Astrocyte of the cerebellum (primary cell): ENCODE results near the gene PDLIM4.
A peak's percentile ranks its signal among the peaks of the same experiment; 100 is the strongest.

Source experiments
- DNase-seq: peaks from one replicate; pipeline ENCODE4 v3.0.0-alpha.2; 2011; ENCODE audit warnings: low read depth
- H3K4me3 ChIP-seq: 2 replicates; pipeline ENCODE4 v1.5.1; 2011; ENCODE audit warnings: mild to moderate bottlenecking, low read depth, low read length, moderate library complexity
- CTCF ChIP-seq: IDR thresholded peaks from 2 replicates; pipeline ENCODE4 v1.5.1; 2012; ENCODE audit warnings: low read length, low read depth, moderate library complexity, mild to moderate bottlenecking; ENCODE audit errors: missing control alignments
- in situ Hi-C: cut with HindIII; loops from 2 replicates; pipeline ENCODE4 v1.10.0; 2017; ENCODE audit warnings: low sequenced_read_pairs

The PDLIM4 gene

GRCh38 chr5:132280371-132281240 lies 23.1 kb downstream of the PDLIM4 start:
- in situ Hi-C loops = no loop called here
- DNase-seq = no peak
- no peak overlapping the region for H3K4me3 ChIP-seq
- no peak for TF ChIP-seq CTCF

DNA sequence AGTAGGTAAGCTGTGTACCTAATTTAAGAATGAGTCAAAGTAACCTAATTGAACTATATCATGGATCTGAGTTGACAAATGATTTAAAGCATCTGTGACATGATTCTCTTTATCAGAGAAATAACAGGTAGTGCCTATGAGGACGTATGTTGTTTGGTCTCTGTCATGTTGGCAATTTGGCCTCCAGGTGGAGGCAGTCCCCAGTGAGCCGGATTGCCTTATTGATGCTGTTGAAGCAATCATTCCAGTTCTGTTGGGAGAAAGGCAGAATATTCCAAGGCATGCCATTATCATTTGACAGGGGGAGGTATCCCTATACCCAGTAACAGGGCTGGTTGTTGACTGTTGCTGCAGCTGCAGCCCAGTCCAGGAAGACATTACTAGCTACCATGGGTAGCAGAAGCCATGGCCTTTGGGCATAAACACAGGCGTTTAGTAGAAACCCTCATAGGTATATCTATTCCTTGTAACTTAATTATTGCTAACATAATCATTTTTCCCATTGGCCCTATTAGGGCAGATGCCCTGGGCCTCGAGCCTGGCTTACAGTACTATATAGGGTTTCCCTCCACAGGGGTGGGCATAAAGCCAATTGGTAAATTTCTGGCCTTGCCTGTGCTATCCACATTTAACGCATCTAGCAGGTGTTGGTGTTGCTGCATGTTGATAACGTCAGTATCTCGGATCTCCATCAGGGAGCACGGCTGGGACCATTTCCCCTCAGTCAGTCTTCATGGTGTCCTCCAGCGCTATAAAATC lies 24.5 kb downstream of the PDLIM4 start:
- H3K4me3 ChIP-seq = no peak overlapping the region
- no peak for DNase-seq
- TF ChIP-seq CTCF = no peak
- in situ Hi-C loops = no loop called here

DNA sequence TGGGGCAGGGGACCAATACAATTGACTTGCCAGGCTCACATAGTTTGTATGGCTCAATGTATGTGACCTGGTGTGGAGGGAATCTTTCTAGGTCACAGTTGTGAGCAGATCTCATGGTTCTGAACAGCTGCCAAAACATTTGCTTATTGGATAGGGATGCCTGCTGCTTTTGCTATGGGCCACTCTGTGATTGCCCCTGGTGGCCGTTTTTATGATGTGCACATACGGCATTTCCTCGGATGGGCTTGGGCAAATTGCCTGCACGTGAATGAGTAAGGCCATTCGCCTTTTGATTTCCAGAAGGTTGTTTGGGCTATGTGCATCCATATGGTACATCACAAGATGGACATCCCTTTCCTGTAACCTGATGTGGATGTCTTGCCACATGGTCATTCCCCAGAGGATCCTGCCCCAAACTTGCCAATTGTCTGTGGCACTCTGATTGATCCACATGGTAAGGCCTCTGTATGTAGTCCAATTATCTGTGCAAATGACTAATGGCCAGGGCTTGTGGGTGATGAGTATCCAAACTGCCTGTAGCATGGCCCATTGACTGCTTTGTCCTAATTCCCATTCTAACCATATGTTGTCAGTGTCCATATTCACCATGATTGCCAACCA lies 26.0 kb downstream of the PDLIM4 start:
- no peak overlapping the region for H3K4me3 ChIP-seq
- TF ChIP-seq CTCF = peak; percentile 67
- no peak for DNase-seq
- in situ Hi-C loops = no loop called here

DNA sequence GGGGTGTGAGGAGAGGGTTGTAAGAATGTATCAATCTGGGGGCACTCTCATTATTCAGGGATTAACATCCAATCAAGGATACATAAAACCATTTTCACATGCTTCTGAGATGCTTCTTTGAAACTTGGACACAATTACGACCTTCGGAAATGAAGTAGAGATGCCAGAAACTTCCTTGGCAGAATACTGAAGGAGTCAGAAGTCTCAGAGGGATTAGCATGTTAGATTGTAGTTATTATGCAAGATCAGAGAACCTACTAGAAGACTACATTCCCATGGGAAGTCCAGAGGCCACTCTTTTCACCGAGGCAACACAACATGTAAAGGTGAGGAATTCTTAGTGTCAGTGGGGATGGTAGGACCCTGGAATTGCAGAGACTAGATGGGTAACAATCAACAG lies 31.6 kb downstream of the PDLIM4 start:
- no peak overlapping the region for H3K4me3 ChIP-seq
- in situ Hi-C loops = no loop called here
- TF ChIP-seq CTCF = no peak
- no peak for DNase-seq

DNA sequence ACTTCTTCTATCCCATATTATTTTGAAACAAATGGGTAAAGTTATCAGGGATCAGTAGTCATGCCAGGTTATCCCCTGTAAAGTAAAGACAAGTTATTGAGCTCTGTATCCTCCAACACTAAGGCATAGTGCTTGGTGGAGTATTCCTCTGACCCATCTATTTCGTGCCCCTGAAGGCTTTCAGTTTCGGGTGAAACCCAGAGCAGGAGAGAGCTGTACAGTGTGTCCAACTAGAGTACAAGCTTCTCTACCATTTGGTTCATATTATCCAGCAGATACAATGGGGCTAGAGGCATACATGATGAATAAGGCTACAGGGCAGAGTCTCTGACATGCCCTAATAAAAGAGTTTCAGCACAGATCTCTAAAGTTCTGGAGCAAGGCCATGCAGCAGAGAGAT lies 33.5 kb downstream of the PDLIM4 start:
- no peak for TF ChIP-seq CTCF
- no peak for DNase-seq
- in situ Hi-C loops = no loop called here
- H3K4me3 ChIP-seq = no peak overlapping the region
